AG09319 (cell line): ENCODE results near the gene EIF4E1B.
"Not testable (repeated sequence)": the region's sequence is repeated elsewhere in the genome, so short reads cannot be mapped to it uniquely, and the experiment has no call there.

Source experiments
- DNase-seq: peaks from one replicate; pipeline ENCODE4 v3.0.0-alpha.2; 2010; ENCODE audit warnings: low read depth; ENCODE audit errors: extremely low read depth
- CTCF ChIP-seq: IDR thresholded peaks from 2 replicates; pipeline ENCODE4 v1.5.1; 2011; ENCODE audit warnings: low read depth, mild to moderate bottlenecking, inconsistent platforms, low read length, moderate library complexity

The EIF4E1B gene

GRCh38 chr5:176590035-176590717, 40.3 kb upstream of the EIF4E1B start:
- no peak for TF ChIP-seq CTCF
- no peak for DNase-seq

- DNase-seq, result not testable (repeated sequence)
Measured at GRCh38 chr5:176591667-176592066, 38.8 kb upstream of the EIF4E1B start.

GRCh38 chr5:176592573-176592972, 37.9 kb upstream of the EIF4E1B start:
- no peak for TF ChIP-seq CTCF

GRCh38 chr5:176593273-176593869, 37.1 kb upstream of the EIF4E1B start:
- TF ChIP-seq CTCF, result no peak
- no peak for DNase-seq

More at GRCh38 chr5:176592573-176592972, 37.9 kb upstream of the EIF4E1B start:
- no peak for DNase-seq

GRCh38 chr5:176594554-176594953, 35.9 kb upstream of the EIF4E1B start:
- no peak for DNase-seq
- TF ChIP-seq CTCF, result no peak

- TF ChIP-seq CTCF, result no peak
- DNase-seq, result no peak
Measured at GRCh38 chr5:176595386-176595943, 35.0 kb upstream of the EIF4E1B start.

- no peak for TF ChIP-seq CTCF
- no peak for DNase-seq
Measured at GRCh38 chr5:176596069-176596644, 34.3 kb upstream of the EIF4E1B start.
